ENCODE results near the gene IL12RB1. TPM values are rescaled to one million over a fixed set of nuclear protein-coding genes. Genes with fewer than 3 reads are reported as not detected.

IL12RB1 gene
- total and polyA plus RNA-seq, 2 of the 8 experiments (the other 6 are each of a cell fraction or from before 2014, with no cell fraction given), result 0.03 TPM; not detected in 1

- no peak for FAIRE-seq
- Histone ChIP-seq H2BK5ac (ENCODE audit: low read depth, low read length) (no peak overlapping the region), H4K5ac (ENCODE audit: insufficient read length, low read depth, low read length) (no peak overlapping the region), H3K9ac (replicated peaks in 1 of 4; ENCODE audit: extremely low read depth in 1 of 4, low read depth in 3 of 4, low read length in 3 of 4) (no peak overlapping the region), H3K4me2 (ENCODE audit: insufficient read depth in 1 of 2, low read depth in 2 of 2, low read length in 2 of 2) (no peak overlapping the region), H2BK15ac (ENCODE audit: low read length) (no peak overlapping the region), H3K4me1 (replicated peaks in 1 of 4; ENCODE audit: control insufficient read depth in 3 of 4, insufficient read depth in 4 of 4, low read length in 3 of 4) (no peaks in the 10 kb centered on the region), H4K20me1 (replicated peaks in 1 of 2; ENCODE audit: control insufficient read depth in 1 of 2, insufficient read depth in 2 of 2, low read length in 2 of 2) (no peaks in the 10 kb centered on the region), H2BK20ac (ENCODE audit: low read length) (no peak overlapping the region), H3K18ac (ENCODE audit: extremely low read depth, low read length) (no peak overlapping the region), H3K36me3 (ENCODE audit: control insufficient read depth in 2 of 4, insufficient read depth in 4 of 4, low read length in 3 of 4) (no peaks in the 10 kb centered on the region), H3K27ac (ENCODE audit: low read depth, low read length) (no peak overlapping the region), H2AFZ (ENCODE audit: low read length) (no peak overlapping the region), H4K91ac (replicated peaks; ENCODE audit: insufficient read length, low read length) (no peak overlapping the region), H3K4ac (replicated peaks; ENCODE audit: insufficient read length, low read depth, low read length) (no peak overlapping the region), H3K79me2 (ENCODE audit: control insufficient read depth in 1 of 2, insufficient read depth in 2 of 2, low read length in 2 of 2) (no peaks in the 10 kb centered on the region), H3K79me1 (ENCODE audit: low read depth, low read length) (no peaks in the 10 kb centered on the region), H2BK12ac (ENCODE audit: low read depth, low read length) (no peak overlapping the region), H4K8ac (ENCODE audit: extremely low read depth, insufficient read depth, low read length) (no peak overlapping the region), H3K56ac (replicated peaks; ENCODE audit: insufficient read length, low read depth, low read length) (no peak overlapping the region), H3K14ac (ENCODE audit: insufficient read length) (no peak overlapping the region), H3K9me3 (ENCODE audit: insufficient read depth in 2 of 2, low read depth in 1 of 2, low read length in 1 of 2) (no peaks in the 10 kb centered on the region), H2BK120ac (replicated peaks; ENCODE audit: low read depth, low read length) (no peak overlapping the region), H3K23ac (ENCODE audit: insufficient read length) (no peak overlapping the region), H3K27me3 (replicated peaks in 1 of 4; ENCODE audit: control insufficient read depth in 3 of 4, extremely low read depth in 1 of 4, insufficient read depth in 3 of 4, low read length in 3 of 4) (no peaks in the 10 kb centered on the region; a peak in 1 of 7 replicates), H3K4me3 (ENCODE audit: extremely low read depth in 1 of 4, insufficient read depth in 2 of 4, low read depth in 3 of 4, low read length in 4 of 4) (no peak overlapping the region), H3K23me2 (ENCODE audit: low read depth, low read length) (no peaks in the 10 kb centered on the region), H2AK5ac (ENCODE audit: low read depth, low read length) (no peak overlapping the region)
- 90% methylated on average over 8 of the region's 8 CpGs; no CpG with 5 or more reads in 1 of the 2 experiments for WGBS, 2 experiments (ENCODE audit: extremely low coverage in 1 of 2, insufficient coverage in 1 of 2, insufficient read length in 1 of 2, insufficient replicate concordance in 2 of 2, low coverage in 1 of 2, low lambda C conversion rate in 2 of 2, missing lambda C conversion rate in 1 of 2)
- TF ChIP-seq POLR2A (IDR thresholded peaks at IDR 0.05; ENCODE audit: control extremely low read depth in 1 of 2, low read depth in 2 of 2, low read length in 2 of 2) (no peak), HDAC6 (IDR thresholded peaks at IDR 0.05; ENCODE audit: low read depth, low read length) (no peak), SIRT6 (IDR thresholded peaks at IDR 0.05; ENCODE audit: low read length) (no peak), EGR1 (IDR thresholded peaks at IDR 0.05; ENCODE audit: borderline replicate concordance, low read depth, low read length) (no peak), KDM5A (IDR thresholded peaks at IDR 0.05; ENCODE audit: low read length) (no peak), BCL11A (IDR thresholded peaks at IDR 0.05; ENCODE audit: low read depth in 2 of 2, low read length in 2 of 2) (no peak), KDM1A (IDR thresholded peaks at IDR 0.05; ENCODE audit: borderline replicate concordance, low read length) (no peak), BRCA1 (IDR thresholded peaks at IDR 0.05; ENCODE audit: low read depth, low read length) (no peak), CBX5 (IDR thresholded peaks at IDR 0.05; ENCODE audit: low read depth, low read length) (no peak), NANOG (IDR thresholded peaks at IDR 0.05; ENCODE audit: insufficient read depth, low read depth, low read length, poor library complexity, severe bottlenecking) (no peak), SIX5 (IDR thresholded peaks at IDR 0.05; ENCODE audit: low read depth, low read length) (no peak)
- DNase-seq (ENCODE audit: low read depth in 1 of 2, low spot score in 2 of 2), result no peak
- CTCF ChIA-PET (ENCODE audit: partially characterized antibody), result interaction anchor here (0.6 to 1.9 kb wide), 4 partner anchors 12 to 31 kb away, joined by 3 to 5 read pairs (median 4); no protein-coding TSS in a partner anchor
- POLR2A ChIA-PET (ENCODE audit: partially characterized antibody), result interaction anchor here (0.8 kb wide), 1 partner anchor 21 kb away, joined by 3 read pairs; the partner anchor contains the start of gene ARRDC2
These were observed 57.0 kb downstream of the IL12RB1 start for GRCh38 chr19:18029617-18030338.
